GM19328 (cell line): ENCODE measurements around the gene SART1.

Source experiments
- ATAC-seq: cut with Tn5 transposase; IDR thresholded peaks from one replicate; pipeline ENCODE4 v1.9.1; 2021; ENCODE audit warnings: mild to moderate bottlenecking, moderate library complexity; ENCODE audit not compliant: unreplicated experiment

Gene SART1

DNA sequence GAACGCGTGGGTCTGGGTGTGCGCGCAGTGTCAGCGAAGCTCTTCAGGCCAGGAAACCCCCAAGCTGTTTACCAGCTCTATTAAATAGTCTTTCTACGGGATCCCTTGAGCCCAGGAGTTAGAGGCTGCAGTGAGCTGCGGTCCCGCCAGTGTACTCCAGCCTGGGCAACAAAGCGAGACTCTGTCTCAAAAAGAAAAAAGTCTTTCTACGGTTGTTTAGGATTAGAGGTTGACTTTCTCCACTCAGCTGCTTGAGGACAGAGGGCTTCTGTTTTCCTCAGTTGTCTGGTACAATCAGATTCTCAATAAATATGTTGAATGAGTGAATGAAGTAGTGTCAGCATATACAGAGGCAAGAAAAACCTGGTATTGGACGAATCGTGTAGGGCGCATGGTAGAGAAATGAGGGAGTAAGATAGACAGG lies 619 bp downstream of the SART1 start:
- no peak for ATAC-seq

DNA sequence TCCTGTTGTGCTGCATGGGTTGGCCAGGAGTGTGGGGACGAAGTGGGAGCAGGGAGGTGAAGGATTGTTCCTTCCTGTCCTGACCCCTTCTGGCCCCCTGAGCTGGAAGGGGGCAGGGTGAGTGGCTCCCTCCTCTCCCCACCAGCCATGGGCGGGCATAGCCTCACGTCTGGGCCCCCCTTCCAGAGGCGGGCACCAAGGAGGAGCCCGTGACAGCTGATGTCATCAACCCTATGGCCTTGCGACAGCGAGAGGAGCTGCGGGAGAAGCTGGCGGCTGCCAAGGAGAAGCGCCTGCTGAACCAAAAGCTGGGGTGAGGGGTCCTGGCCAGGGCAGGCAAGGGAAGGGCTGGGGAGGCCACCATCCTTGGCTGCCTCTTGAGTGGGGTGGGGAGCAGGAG lies 3.4 kb downstream of the SART1 start:
- no peak for ATAC-seq

GRCh38 chr11:65965986-65966762 lies 4.6 kb downstream of the SART1 start:
- no peak for ATAC-seq

- ATAC-seq, result no peak
These were observed 5.9 kb downstream of the SART1 start for GRCh38 chr11:65967329-65967934.

DNA sequence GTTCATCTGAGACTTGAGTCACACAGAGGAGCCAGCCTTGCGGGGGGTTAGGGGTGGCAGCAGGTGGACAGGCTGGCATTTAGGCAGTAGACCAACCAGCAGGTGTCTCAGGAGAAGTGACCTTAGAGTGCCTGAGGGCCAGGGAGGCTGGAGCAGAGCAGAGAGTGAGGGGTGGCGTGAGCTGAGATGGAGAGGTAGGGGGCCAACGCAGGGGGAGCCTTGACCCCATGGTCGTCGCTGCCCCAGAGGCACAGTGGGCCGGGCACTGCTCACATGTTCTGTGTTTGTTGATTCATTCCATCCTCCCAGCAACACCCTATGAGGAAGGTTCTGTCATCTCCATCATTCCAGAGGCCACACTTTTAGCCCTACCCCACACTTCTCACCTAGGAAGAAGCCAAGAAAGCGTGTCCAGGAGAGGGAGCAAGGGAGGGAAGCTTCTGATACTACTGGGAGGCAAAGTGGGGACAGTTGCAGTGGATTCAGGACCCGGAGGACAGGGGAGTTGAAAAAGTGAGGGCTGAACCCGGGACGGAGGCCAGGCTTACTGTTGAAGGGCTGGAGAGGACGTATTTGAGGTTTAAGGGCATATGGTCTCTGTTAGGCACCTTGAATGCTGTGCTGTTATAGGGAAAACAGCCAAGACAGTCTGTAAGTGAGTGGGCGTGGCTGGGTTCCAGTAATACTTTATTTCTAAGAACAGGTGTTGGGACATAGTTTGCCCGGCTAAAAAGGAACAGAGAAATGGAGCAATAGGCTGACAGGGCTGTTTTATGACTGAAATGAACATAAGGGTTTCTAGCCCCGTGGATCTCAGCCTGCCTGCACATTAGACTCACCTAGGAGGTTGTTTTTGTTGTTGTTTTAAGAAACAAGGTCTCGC lies 7.3 kb downstream of the SART1 start:
- ATAC-seq, result no peak

GRCh38 chr11:65972116-65972515 lies 10.6 kb downstream of the SART1 start:
- no peak for ATAC-seq

DNA sequence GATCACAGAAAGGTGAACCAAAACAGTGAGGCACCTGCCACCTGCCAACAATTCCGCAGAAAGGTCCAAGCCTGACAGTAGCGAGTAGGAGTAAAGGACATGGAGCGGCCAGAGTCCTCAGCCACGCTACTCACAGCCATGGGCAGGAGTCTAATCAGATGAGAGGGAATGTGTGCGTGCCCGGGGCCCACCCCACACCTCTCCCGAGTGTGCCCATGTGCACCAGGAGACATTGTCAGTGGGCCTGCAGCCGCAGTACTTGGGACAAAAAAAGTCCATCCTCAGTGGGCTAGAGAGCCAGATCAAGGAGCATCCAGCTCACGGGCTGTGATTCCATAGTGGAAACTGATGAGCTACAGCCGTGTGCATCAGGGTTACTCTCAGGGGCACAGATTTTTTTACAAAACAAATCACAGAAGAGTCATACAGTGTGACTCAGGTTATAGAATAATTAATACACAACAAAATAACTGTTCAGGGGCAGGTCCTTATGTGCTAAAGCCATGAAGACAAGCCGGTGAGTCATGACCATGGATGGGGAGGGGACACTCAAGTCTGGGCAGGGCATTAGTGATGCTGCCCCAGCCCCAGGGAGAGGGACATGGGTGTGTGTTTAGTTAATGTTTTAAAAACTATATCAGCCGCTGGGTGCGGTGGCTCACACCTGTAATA lies 12.0 kb downstream of the SART1 start:
- no peak for ATAC-seq

DNA sequence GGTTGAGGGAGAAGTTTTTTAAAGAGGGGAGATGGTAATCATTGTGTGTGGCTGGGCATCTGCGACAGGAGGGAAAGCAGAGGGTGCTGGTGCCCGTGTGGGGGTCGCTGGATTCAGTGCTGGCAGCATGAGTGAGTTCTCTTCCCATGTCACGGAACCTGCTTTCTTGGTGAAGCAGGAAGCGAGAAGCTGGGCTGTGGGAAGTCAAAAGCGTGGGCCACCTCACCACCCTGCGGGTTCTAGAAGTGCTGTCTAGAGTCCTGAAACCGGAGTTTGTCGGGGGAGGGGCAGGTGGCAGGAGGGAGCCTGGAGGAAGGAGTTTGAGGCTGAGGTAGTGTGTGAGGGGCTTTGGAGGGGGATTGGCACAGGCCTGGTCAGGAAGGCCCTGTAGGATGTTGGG lies 14.2 kb downstream of the SART1 start:
- no peak for ATAC-seq

DNA sequence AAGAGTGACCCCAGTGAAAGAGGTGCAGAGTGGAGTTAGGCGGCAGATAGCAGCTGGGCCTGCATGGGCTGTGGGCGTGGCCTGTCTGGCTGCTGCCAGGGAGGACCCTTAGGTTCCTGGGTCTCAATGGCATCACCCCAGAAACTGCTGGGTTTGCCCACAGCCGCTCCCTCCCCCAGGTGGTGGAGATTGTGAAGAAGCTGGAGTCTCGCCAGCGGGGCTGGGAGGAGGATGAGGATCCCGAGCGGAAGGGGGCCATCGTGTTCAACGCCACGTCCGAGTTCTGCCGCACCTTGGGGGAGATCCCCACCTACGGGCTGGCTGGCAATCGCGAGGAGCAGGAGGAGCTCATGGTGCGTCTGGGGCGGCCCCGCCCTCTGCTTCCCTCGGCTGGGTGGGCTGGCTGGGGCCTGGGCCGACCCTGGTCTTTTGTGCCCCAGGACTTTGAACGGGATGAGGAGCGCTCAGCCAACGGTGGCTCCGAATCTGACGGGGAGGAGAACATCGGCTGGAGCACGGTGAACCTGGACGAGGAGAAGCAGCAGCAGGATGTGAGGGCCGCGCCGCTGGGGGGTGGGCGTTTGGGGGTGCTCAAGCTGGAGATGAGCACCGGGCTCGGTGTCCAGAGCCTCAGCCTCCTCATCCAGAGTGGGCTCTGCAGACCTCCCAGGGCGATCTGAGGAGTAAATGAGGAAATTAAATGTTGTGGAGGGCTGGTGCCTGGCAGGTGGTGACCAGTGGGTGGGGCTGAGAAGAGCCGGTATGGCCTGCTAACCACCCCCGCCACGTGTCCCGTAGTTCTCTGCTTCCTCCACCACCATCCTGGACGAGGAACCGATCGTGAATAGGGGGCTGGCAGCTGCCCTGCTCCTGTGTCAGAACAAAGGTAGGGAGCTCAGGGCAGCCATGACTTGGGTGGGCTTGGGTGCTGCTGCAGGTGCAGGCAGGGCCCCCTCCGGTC lies 15.0 kb downstream of the SART1 start:
- no peak for ATAC-seq

- no peak for ATAC-seq
These were observed 16.3 kb downstream of the SART1 start for GRCh38 chr11:65977621-65978390.

DNA sequence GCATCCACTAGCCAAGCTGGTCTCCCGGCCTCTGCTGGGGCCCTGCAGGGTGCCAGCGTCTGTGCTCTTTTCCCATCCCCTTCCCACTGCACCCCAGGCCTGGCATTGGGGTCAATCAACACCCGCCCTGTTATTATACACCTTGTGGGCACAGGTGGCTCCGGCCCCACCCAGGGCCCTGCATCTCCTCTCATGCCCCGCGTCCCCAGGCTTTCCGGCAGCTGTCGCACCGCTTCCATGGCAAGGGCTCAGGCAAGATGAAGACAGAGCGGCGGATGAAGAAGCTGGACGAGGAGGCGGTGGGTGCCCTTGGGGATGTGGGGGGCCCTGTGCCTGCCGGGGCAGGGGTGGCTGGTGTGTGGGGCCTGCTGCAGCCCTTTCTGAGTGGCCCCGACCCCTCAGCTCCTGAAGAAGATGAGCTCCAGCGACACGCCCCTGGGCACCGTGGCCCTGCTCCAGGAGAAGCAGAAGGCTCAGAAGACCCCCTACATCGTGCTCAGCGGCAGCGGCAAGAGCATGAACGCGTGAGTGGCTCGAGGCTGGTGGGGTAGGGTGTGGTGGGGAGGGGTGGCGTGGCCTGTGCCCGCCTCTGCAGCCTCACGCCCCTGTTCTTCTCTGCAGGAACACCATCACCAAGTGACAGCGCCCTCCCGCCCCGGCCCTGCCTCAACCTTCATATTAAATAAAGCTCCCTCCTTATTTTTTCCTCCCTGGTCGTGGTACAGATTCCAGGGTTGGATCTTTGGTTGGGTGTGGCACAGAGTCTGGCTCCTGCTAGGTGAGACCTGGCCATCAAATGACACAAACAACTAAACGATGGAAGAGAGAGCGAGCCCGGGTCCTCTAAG lies 17.1 kb downstream of the SART1 start:
- ATAC-seq, result no peak

GRCh38 chr11:65979261-65979759 lies 17.8 kb downstream of the SART1 start:
- ATAC-seq, result no peak

GRCh38 chr11:65981101-65981740 lies 19.7 kb downstream of the SART1 start:
- ATAC-seq, result no peak

- no peak for ATAC-seq
These were observed 20.7 kb downstream of the SART1 start for GRCh38 chr11:65981972-65982823.

- ATAC-seq, result no peak
These were observed 21.5 kb downstream of the SART1 start for GRCh38 chr11:65982824-65983588.

DNA sequence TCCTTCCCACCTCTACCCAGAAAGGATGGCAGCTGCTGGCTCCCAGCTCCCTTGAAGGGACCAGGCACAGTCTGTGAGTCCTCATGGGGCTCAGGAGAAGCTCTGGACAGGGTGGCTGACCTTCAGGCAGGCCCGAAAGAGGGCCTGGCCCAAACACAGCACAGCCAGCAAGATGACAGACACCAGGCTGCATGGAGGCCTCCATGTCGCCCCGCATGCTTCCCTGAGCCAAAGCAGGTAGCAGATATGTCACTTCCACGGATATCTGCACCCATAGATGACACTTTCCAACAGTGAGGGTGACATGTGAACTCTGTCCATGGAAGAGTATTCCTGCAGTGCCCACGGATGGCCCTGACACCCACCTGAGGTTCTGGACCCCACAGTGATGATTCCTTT lies 22.1 kb downstream of the SART1 start:
- ATAC-seq, result no peak
